HepG2 (cell line): Measurements from ENCODE around the gene B3GNT9.

Source experiments
- FOSL1 ChIP-seq: sonication (generic); formaldehyde crosslinking; IDR thresholded peaks from 2 replicates; pipeline ENCODE4 v1.9.0; 2021; ENCODE audit warnings: missing genetic modification reagents, borderline replicate concordance
- FOXP1 ChIP-seq, 2 experiments: fragments of 450-650 bp in 1 of 2; IDR thresholded peaks; 2 replicates each; pipeline ENCODE4 v1.6.1; 2017 to 2018; ENCODE audit warnings: antibody characterized with exemption in 1 of 2
- KDM1A ChIP-seq: IDR thresholded peaks from 2 replicates; pipeline ENCODE4 v1.6.1; 2016; ENCODE audit warnings: missing compliant biosample characterization
- SRF ChIP-seq: IDR thresholded peaks from 2 replicates; pipeline ENCODE4 v1.6.1; 2011; ENCODE audit warnings: mild to moderate bottlenecking, low read depth, low read length, moderate library complexity
- ZNF713 ChIP-seq: sonication (generic); formaldehyde crosslinking; IDR thresholded peaks from 2 replicates; pipeline ENCODE4 v1.4.0; 2020; ENCODE audit warnings: mild to moderate bottlenecking, missing genetic modification reagents

DNA sequence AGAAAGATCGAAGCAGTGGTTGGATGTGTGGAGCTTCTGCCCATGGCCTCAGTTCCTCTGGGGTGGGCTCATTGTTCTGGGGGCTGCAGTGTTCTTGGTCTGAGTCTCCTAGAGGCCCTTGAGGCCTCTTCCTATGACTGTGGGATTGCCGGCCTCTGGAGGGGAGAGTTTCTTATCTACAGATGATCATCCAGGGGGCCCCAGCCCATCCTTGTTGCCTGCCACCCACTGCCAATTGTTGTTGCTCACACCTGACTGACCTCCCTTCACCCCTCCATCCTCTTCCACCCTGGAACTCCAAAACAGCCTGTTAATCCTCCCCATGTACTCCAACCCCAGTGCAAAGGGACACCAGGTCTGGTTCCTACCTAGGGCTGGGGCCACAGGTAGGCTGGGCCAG is 5.9 kb downstream of the B3GNT9 start:
- no peak for TF ChIP-seq SRF
- TF ChIP-seq FOXP1 (IDR thresholded peaks at IDR 0.05), result no peak
- TF ChIP-seq FOXP1 (CRISPR knock-in tag; IDR thresholded peaks at IDR 0.05), result no peak
- no peak for TF ChIP-seq KDM1A (CRISPR knock-in tag)
- TF ChIP-seq ZNF713, result no peak
- TF ChIP-seq FOSL1 (CRISPR knock-in tag), result no peak
